Activated CD4-positive, alpha-beta T cell treated with anti-CD3 and anti-CD28 coated beads, Interleukin-2, Interleukin-4, amounts not matched to agents 100 ng/mL and 50 ng/mL, durations not matched to agents 16 hours and 8 hours (primary cell): ENCODE data around the gene HOXC9.
A peak's percentile ranks its signal among the peaks of the same experiment; 100 is the strongest.

Experiments used
- DNase-seq: peaks from one replicate; pipeline ENCODE4 v3.0.0-alpha.2; 2020; ENCODE audit warnings: low spot score

Gene HOXC9

GRCh38 chr12:54028314-54029201 is 28.6 kb downstream of the HOXC9 start, which contains the start of gene HOXC6:
Gene HOXC6, plus strand, starts transcription at chr12:54028440. Its CDS starts 82 bp downstream, at chr12:54028522.
- no peak for DNase-seq

GRCh38 chr12:54029529-54030441 is 29.8 kb downstream of the HOXC9 start:
- no peak for DNase-seq

GRCh38 chr12:54030442-54030801 is 30.5 kb downstream of the HOXC9 start:
- DNase-seq: no peak

GRCh38 chr12:54030889-54031471 is 31.0 kb downstream of the HOXC9 start:
- no peak for DNase-seq

- DNase-seq: no peak
These were observed 31.5 kb downstream of the HOXC9 start for GRCh38 chr12:54031480-54031879.

GRCh38 chr12:54032086-54032619 is 32.2 kb downstream of the HOXC9 start:
- no peak for DNase-seq

GRCh38 chr12:54032627-54033100 is 32.7 kb downstream of the HOXC9 start, which contains the start of gene HOXC5:
Gene HOXC5, plus strand, starts transcription at chr12:54033050. Its CDS starts 73 bp downstream, at chr12:54033123.
- DNase-seq: peak; percentile 63

- no peak for DNase-seq
These were observed 33.4 kb downstream of the HOXC9 start for GRCh38 chr12:54033106-54033979.

GRCh38 chr12:54033980-54034784 is 34.2 kb downstream of the HOXC9 start:
- DNase-seq: no peak

GRCh38 chr12:54034785-54035310 is 34.9 kb downstream of the HOXC9 start:
- no peak for DNase-seq

- no peak for DNase-seq
These were observed 35.8 kb downstream of the HOXC9 start for GRCh38 chr12:54035568-54036264.

GRCh38 chr12:54036620-54037359 is 36.8 kb downstream of the HOXC9 start:
- no peak for DNase-seq

GRCh38 chr12:54037360-54038283 is 37.7 kb downstream of the HOXC9 start:
- no peak for DNase-seq

GRCh38 chr12:54038284-54038870 is 38.4 kb downstream of the HOXC9 start:
- no peak for DNase-seq

GRCh38 chr12:54038871-54039414 is 39.0 kb downstream of the HOXC9 start:
- DNase-seq: no peak

GRCh38 chr12:54039417-54040147 is 39.6 kb downstream of the HOXC9 start:
- no peak for DNase-seq
